Measurements from ENCODE around the gene TMEM128. TPM values are rescaled to one million over a fixed set of nuclear protein-coding genes. Genes with fewer than 3 reads are reported as not detected.

The TMEM128 gene
- total RNA-seq, 2 donors from 2014 or later = 26.0 to 31.3 TPM

- Histone ChIP-seq H3K27me3 (ENCODE audit: control insufficient read depth, insufficient read depth, low read length, poor library complexity, severe bottlenecking) (no peaks in the 10 kb centered on the region), H3K9me3 (ENCODE audit: control insufficient read depth, low read length) (no peaks in the 10 kb centered on the region), H3K27ac (ENCODE audit: low read depth, low read length) (no peak overlapping the region), H3K4me1 (ENCODE audit: control insufficient read depth, insufficient read depth, low read length) (peaks cover 4% of the 10 kb centered on the region), H3K36me3 (ENCODE audit: control insufficient read depth, insufficient read depth, low read length) (peaks cover 29% of the 10 kb centered on the region), H3K4me3 (ENCODE audit: low read length) (no peak overlapping the region), H3K9ac (ENCODE audit: extremely low read depth, low read length, poor library complexity, severe bottlenecking) (no peak overlapping the region)
- no peak for DNase-seq
- Mint-ChIP-seq H3K4me3 (no peak overlapping the region), H3K27me3 (ENCODE audit: insufficient read depth) (no peaks in the 10 kb centered on the region), H3K36me3 (ENCODE audit: low read depth) (peaks cover 21% of the 10 kb centered on the region), H3K4me1 (peaks cover 18% of the 10 kb centered on the region), H3K9me3 (no peaks in the 10 kb centered on the region), H3K27ac (no peak overlapping the region)
- TF ChIP-seq, protein P1, sequence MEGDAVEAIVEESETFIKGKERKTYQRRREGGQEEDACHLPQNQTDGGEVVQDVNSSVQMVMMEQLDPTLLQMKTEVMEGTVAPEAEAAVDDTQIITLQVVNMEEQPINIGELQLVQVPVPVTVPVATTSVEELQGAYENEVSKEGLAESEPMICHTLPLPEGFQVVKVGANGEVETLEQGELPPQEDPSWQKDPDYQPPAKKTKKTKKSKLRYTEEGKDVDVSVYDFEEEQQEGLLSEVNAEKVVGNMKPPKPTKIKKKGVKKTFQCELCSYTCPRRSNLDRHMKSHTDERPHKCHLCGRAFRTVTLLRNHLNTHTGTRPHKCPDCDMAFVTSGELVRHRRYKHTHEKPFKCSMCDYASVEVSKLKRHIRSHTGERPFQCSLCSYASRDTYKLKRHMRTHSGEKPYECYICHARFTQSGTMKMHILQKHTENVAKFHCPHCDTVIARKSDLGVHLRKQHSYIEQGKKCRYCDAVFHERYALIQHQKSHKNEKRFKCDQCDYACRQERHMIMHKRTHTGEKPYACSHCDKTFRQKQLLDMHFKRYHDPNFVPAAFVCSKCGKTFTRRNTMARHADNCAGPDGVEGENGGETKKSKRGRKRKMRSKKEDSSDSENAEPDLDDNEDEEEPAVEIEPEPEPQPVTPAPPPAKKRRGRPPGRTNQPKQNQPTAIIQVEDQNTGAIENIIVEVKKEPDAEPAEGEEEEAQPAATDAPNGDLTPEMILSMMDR (conservative IDR thresholded peaks at IDR 0.05) = no peak
Observed at GRCh38 chr4:4288098-4288497, 40.1 kb upstream of the TMEM128 start.

DNA sequence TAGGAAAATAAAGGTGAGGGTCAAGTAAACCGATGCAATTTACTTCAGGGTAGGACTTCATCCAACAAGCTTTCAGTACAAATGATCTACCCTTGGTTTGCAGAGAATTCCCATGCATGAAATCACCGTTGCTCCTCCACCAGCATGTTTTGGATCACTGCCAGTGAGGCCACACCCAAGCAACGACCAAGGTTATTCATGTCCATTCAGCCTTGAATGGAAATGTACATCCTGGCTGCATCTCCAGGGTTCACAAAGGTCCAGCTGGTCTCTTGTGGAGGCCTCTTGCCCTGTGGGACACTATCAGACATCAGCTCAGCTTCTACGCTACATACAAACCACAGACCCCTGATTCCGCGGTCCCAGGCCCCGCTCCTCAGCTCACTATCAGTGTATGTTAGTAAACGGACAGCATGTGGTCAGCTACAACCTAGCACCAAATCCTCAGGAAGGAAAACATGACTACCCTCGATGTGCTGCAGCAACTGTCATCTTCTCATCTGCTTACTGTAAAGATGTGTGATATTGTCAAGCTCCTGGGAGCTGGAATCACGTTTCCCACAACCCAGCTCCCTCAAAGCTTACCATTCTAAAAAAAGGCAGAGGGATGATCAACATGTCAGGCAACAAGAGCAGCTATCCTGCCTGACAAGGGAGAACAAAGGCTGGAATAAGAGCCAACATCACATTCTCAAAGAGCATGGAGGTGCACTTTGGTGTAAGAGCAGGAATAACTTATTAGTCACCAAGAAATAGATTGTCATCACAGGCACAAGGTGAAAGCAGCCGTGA is 37.0 kb upstream of the TMEM128 start:
- H3K36me3 ChIP-seq (ENCODE audit: control insufficient read depth, insufficient read depth, low read length) = peaks cover 58% of the 10 kb centered on the region
- no peak overlapping the region for H3K27ac Mint-ChIP-seq

DNA sequence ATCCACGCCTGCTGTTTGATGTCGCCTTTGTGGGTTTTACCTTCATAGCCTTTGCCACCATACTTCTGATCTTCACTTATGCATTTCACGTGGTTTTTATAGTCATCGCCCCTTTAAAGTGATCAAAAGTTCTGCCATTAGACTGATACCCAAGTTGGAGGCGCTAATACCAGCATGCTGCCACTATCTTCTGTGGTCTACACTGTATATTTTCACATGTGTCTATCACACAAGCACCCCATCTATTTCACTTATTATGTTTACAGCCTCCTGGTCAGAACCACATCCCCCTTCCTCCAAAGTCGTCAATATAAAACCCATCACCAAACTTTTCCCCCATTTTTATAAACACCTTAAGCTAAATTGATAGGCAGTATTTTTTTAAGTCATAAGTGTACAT is 33.8 kb upstream of the TMEM128 start:
- no peaks in the 10 kb centered on the region for H3K9me3 Mint-ChIP-seq
- no peaks in the 10 kb centered on the region for H3K27me3 ChIP-seq (ENCODE audit: control insufficient read depth, insufficient read depth, low read length, poor library complexity, severe bottlenecking)
- no peaks in the 10 kb centered on the region for H3K9me3 ChIP-seq (ENCODE audit: control insufficient read depth, low read length)
- TF ChIP-seq, protein P1 (conservative IDR thresholded peaks at IDR 0.05) = no peak
- H3K27ac ChIP-seq (ENCODE audit: low read depth, low read length) = no peak overlapping the region
- H3K4me3 Mint-ChIP-seq = no peak overlapping the region
- WGBS, 2 experiments (ENCODE audit: insufficient coverage in 1 of 2, insufficient read length in 1 of 2) = 95 to 97% methylated on average over 5 to 6 of the region's 6 CpGs
- no peaks in the 10 kb centered on the region for H3K4me1 Mint-ChIP-seq
- no peak overlapping the region for H3K27ac Mint-ChIP-seq
- H3K4me1 ChIP-seq (ENCODE audit: control insufficient read depth, insufficient read depth, low read length) = no peaks in the 10 kb centered on the region
- H3K4me3 ChIP-seq (ENCODE audit: low read length) = no peak overlapping the region
- DNase-seq = no peak
- no peak overlapping the region for H3K9ac ChIP-seq (ENCODE audit: extremely low read depth, low read length, poor library complexity, severe bottlenecking)
- H3K27me3 Mint-ChIP-seq (ENCODE audit: insufficient read depth) = no peaks in the 10 kb centered on the region
- H3K36me3 Mint-ChIP-seq (ENCODE audit: low read depth) = peaks cover 57% of the 10 kb centered on the region
- peaks cover 85% of the 10 kb centered on the region for H3K36me3 ChIP-seq (ENCODE audit: control insufficient read depth, insufficient read depth, low read length)

More for the DNA sequence above, 37.0 kb upstream of the TMEM128 start:
- no peak overlapping the region for H3K27ac ChIP-seq (ENCODE audit: low read depth, low read length)
- no peaks in the 10 kb centered on the region for H3K27me3 ChIP-seq (ENCODE audit: control insufficient read depth, insufficient read depth, low read length, poor library complexity, severe bottlenecking)
- no peaks in the 10 kb centered on the region for H3K9me3 Mint-ChIP-seq
- H3K4me1 ChIP-seq (ENCODE audit: control insufficient read depth, insufficient read depth, low read length) = no peaks in the 10 kb centered on the region
- TF ChIP-seq, protein P1 (conservative IDR thresholded peaks at IDR 0.05) = no peak
- H3K4me3 ChIP-seq (ENCODE audit: low read length) = no peak overlapping the region
- H3K27me3 Mint-ChIP-seq (ENCODE audit: insufficient read depth) = no peaks in the 10 kb centered on the region
- H3K9me3 ChIP-seq (ENCODE audit: control insufficient read depth, low read length) = no peaks in the 10 kb centered on the region
- H3K9ac ChIP-seq (ENCODE audit: extremely low read depth, low read length, poor library complexity, severe bottlenecking) = no peak overlapping the region
- no peak overlapping the region for H3K4me3 Mint-ChIP-seq
- DNase-seq = no peak
- WGBS, 2 experiments (ENCODE audit: insufficient coverage in 1 of 2, insufficient read length in 1 of 2) = 91 to 94% methylated on average over 6 to 11 of the region's 11 CpGs
- H3K36me3 Mint-ChIP-seq (ENCODE audit: low read depth) = peaks cover 43% of the 10 kb centered on the region
- H3K4me1 Mint-ChIP-seq = peaks cover 10% of the 10 kb centered on the region

Data from endodermal cell (in vitro differentiated cells).